SK-N-DZ (cell line): ENCODE data around the gene ISCU.
"Not testable (repeated sequence)": the region's sequence is repeated elsewhere in the genome, so short reads cannot be mapped to it uniquely, and the experiment has no call there.

Experiments
- DNase-seq: peaks from one replicate; pipeline ENCODE4 v3.0.0-alpha.2; 2015; ENCODE audit warnings: low spot score

ISCU gene

GRCh38 chr12:108543652-108544051, 18.7 kb upstream of the ISCU start:
- no peak for DNase-seq

- no peak for DNase-seq
These were observed 14.7 kb upstream of the ISCU start for GRCh38 chr12:108547686-108548085.

- DNase-seq: no peak
These were observed 13.4 kb upstream of the ISCU start for GRCh38 chr12:108548954-108549521.

- DNase-seq: no peak
These were observed 10.9 kb upstream of the ISCU start for GRCh38 chr12:108551535-108551934.

- no peak for DNase-seq
These were observed 8.6 kb upstream of the ISCU start for GRCh38 chr12:108553799-108554198.

- not testable (repeated sequence) for DNase-seq
These were observed 7.0 kb upstream of the ISCU start for GRCh38 chr12:108555383-108555782.

- DNase-seq: no peak
These were observed 3.3 kb upstream of the ISCU start for GRCh38 chr12:108559007-108559655.

GRCh38 chr12:108559748-108560147, 2.6 kb upstream of the ISCU start:
- DNase-seq: no peak

- no peak for DNase-seq
These were observed 2.1 kb upstream of the ISCU start for GRCh38 chr12:108560321-108560721.

- peak; percentile 93 for DNase-seq
These were observed 1.4 kb upstream of the ISCU start, which contains the start of gene SART3 for GRCh38 chr12:108560752-108561719. TSS of gene SART3 (minus strand) at chr12:108561173. CDS start at chr12:108561154, 19 bp downstream.

- DNase-seq: no peak
These were observed 496 bp upstream of the ISCU start for GRCh38 chr12:108561852-108562347.

GRCh38 chr12:108563136-108563803, 874 bp downstream of the ISCU start:
- peak; percentile 82 for DNase-seq

- DNase-seq: no peak
These were observed 1.4 kb downstream of the ISCU start for GRCh38 chr12:108563804-108564151.

- no peak for DNase-seq
These were observed 2.3 kb downstream of the ISCU start for GRCh38 chr12:108564724-108565123.

- DNase-seq: no peak
These were observed 2.8 kb downstream of the ISCU start for GRCh38 chr12:108565146-108565545.

- no peak for DNase-seq
These were observed 3.6 kb downstream of the ISCU start for GRCh38 chr12:108565976-108566375.

GRCh38 chr12:108566452-108566851, 4.1 kb downstream of the ISCU start:
- DNase-seq: no peak

GRCh38 chr12:108567406-108568337, 5.3 kb downstream of the ISCU start:
- no peak for DNase-seq

GRCh38 chr12:108568338-108569154, 6.2 kb downstream of the ISCU start:
- DNase-seq: no peak
